HG02623 (cell line): Measurements from ENCODE around the gene ASIC3.
"Not testable (repeated sequence)": the region's sequence is repeated elsewhere in the genome, so short reads cannot be mapped to it uniquely, and the experiment has no call there.

Experiments
- ATAC-seq: cut with Tn5 transposase; IDR thresholded peaks from one replicate; pipeline ENCODE4 v1.9.1; 2021; ENCODE audit warnings: moderate library complexity; ENCODE audit not compliant: unreplicated experiment

The ASIC3 gene

GRCh38 chr7:151032936-151033863 is 15.1 kb upstream of the ASIC3 start:
- ATAC-seq: no peak

- ATAC-seq: no peak
Measured at GRCh38 chr7:151033864-151034249, 14.5 kb upstream of the ASIC3 start.

GRCh38 chr7:151034312-151035025 is 13.9 kb upstream of the ASIC3 start:
- no peak for ATAC-seq

GRCh38 chr7:151035026-151035717 is 13.2 kb upstream of the ASIC3 start:
- no peak for ATAC-seq

GRCh38 chr7:151035902-151036301 is 12.4 kb upstream of the ASIC3 start:
- no peak for ATAC-seq

- ATAC-seq: no peak
Measured at GRCh38 chr7:151038951-151039849, 9.1 kb upstream of the ASIC3 start.

- no peak for ATAC-seq
Measured at GRCh38 chr7:151039850-151040548, 8.3 kb upstream of the ASIC3 start.

GRCh38 chr7:151040616-151041375 is 7.5 kb upstream of the ASIC3 start:
- ATAC-seq: no peak

- ATAC-seq: not testable (repeated sequence)
Measured at GRCh38 chr7:151043449-151043848, 4.9 kb upstream of the ASIC3 start.

GRCh38 chr7:151043959-151044358 is 4.4 kb upstream of the ASIC3 start:
- no peak for ATAC-seq

GRCh38 chr7:151045262-151045661 is 3.1 kb upstream of the ASIC3 start:
- ATAC-seq: no peak

GRCh38 chr7:151045967-151046366 is 2.4 kb upstream of the ASIC3 start:
- no peak for ATAC-seq

- no peak for ATAC-seq
Measured at GRCh38 chr7:151046603-151047573, 1.4 kb upstream of the ASIC3 start.

- no peak for ATAC-seq
Measured at GRCh38 chr7:151048911-151049463, 656 bp downstream of the ASIC3 start.

- ATAC-seq: no peak
Measured at GRCh38 chr7:151051108-151051507, 2.8 kb downstream of the ASIC3 start.

- no peak for ATAC-seq
Measured at GRCh38 chr7:151053096-151053495, 4.8 kb downstream of the ASIC3 start.

- ATAC-seq: no peak
Measured at GRCh38 chr7:151053751-151054150, 5.4 kb downstream of the ASIC3 start.

GRCh38 chr7:151056283-151056665 is 7.9 kb downstream of the ASIC3 start:
- ATAC-seq: no peak
